Activated CD8-positive, alpha-beta memory T cell treated with anti-CD3 and anti-CD28 coated beads, Interleukin-2, amount 50 U/mL, for 24 hours (primary cell): ENCODE measurements around the gene WDHD1.
"Not testable (repeated sequence)": the region's sequence is repeated elsewhere in the genome, so short reads cannot be mapped to it uniquely, and the experiment has no call there.

Source experiments
- DNase-seq: peaks from one replicate; pipeline ENCODE4 v3.0.0-alpha.2; 2020; ENCODE audit errors: extremely low read depth

The WDHD1 gene

GRCh38 chr14:55048900-55049436 lies 22.1 kb upstream of the WDHD1 start:
- no peak for DNase-seq

- DNase-seq, result no peak
Measured at GRCh38 chr14:55047301-55048053, 20.6 kb upstream of the WDHD1 start.

- DNase-seq, result no peak
Measured at GRCh38 chr14:55045087-55045486, 18.2 kb upstream of the WDHD1 start.

GRCh38 chr14:55043528-55043927 lies 16.6 kb upstream of the WDHD1 start:
- DNase-seq, result no peak

GRCh38 chr14:55038708-55039107 lies 11.8 kb upstream of the WDHD1 start:
- DNase-seq, result no peak

- not testable (repeated sequence) for DNase-seq
Measured at GRCh38 chr14:55037995-55038394, 11.1 kb upstream of the WDHD1 start.

GRCh38 chr14:55031190-55031589 lies 4.3 kb upstream of the WDHD1 start:
- DNase-seq, result no peak

- DNase-seq, result no peak
Measured at GRCh38 chr14:55028476-55028875, 1.6 kb upstream of the WDHD1 start.

- DNase-seq, result no peak
Measured at GRCh38 chr14:55028066-55028465, 1.2 kb upstream of the WDHD1 start.

GRCh38 chr14:55026441-55026792 lies 482 bp downstream of the WDHD1 start:
- DNase-seq, result no peak

GRCh38 chr14:55025948-55026347 lies 951 bp downstream of the WDHD1 start:
- no peak for DNase-seq

- not testable (repeated sequence) for DNase-seq
Measured at GRCh38 chr14:55024365-55024764, 2.5 kb downstream of the WDHD1 start.

- DNase-seq, result no peak
Measured at GRCh38 chr14:55019968-55020554, 6.8 kb downstream of the WDHD1 start.

- no peak for DNase-seq
Measured at GRCh38 chr14:55015006-55015405, 11.9 kb downstream of the WDHD1 start.

GRCh38 chr14:55005071-55005470 lies 21.8 kb downstream of the WDHD1 start:
- DNase-seq, result no peak

- DNase-seq, result no peak
Measured at GRCh38 chr14:55000381-55000780, 26.5 kb downstream of the WDHD1 start.

- DNase-seq, result no peak
Measured at GRCh38 chr14:54985156-54985555, 41.7 kb downstream of the WDHD1 start.

- no peak for DNase-seq
Measured at GRCh38 chr14:54981698-54982097, 45.2 kb downstream of the WDHD1 start.

- no peak for DNase-seq
Measured at GRCh38 chr14:54979039-54979438, 47.9 kb downstream of the WDHD1 start.

GRCh38 chr14:54976316-54976715 lies 50.6 kb downstream of the WDHD1 start:
- no peak for DNase-seq

- no peak for DNase-seq
Measured at GRCh38 chr14:54975856-54976255, 51.0 kb downstream of the WDHD1 start.

- no peak for DNase-seq
Measured at GRCh38 chr14:54974788-54975414, 52.0 kb downstream of the WDHD1 start.

GRCh38 chr14:54967496-54967895 lies 59.4 kb downstream of the WDHD1 start:
- DNase-seq, result no peak
